ENCODE data around the gene GNG4.
A peak's percentile ranks its signal among the peaks of the same experiment; 100 is the strongest.
"Not testable (repeated sequence)": the region's sequence is repeated elsewhere in the genome, so short reads cannot be mapped to it uniquely, and the experiment has no call there.

Gene GNG4

DNA sequence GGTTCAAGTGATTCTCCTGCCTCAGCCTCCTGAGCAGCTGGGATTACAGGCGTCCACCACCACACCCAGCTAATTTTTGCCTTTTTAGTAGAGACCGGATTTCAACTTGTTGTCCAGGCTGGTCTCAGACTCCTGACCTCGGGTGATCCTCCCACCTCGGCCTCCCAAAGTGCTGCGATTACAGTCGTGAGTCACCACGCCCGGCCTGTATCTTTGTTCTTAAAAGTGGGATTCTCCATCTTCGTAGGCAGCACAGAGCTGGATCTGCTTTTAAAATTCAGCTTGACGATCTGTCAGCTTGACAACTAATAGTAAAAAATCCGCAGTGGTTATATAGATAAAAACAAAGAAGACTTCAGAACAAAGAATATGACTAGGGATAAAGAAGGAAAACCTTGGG, 2.8 kb upstream of the GNG4 start:
- TF ChIP-seq, protein P1, sequence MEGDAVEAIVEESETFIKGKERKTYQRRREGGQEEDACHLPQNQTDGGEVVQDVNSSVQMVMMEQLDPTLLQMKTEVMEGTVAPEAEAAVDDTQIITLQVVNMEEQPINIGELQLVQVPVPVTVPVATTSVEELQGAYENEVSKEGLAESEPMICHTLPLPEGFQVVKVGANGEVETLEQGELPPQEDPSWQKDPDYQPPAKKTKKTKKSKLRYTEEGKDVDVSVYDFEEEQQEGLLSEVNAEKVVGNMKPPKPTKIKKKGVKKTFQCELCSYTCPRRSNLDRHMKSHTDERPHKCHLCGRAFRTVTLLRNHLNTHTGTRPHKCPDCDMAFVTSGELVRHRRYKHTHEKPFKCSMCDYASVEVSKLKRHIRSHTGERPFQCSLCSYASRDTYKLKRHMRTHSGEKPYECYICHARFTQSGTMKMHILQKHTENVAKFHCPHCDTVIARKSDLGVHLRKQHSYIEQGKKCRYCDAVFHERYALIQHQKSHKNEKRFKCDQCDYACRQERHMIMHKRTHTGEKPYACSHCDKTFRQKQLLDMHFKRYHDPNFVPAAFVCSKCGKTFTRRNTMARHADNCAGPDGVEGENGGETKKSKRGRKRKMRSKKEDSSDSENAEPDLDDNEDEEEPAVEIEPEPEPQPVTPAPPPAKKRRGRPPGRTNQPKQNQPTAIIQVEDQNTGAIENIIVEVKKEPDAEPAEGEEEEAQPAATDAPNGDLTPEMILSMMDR (IDR thresholded peaks at IDR 0.05; ENCODE audit: low read depth, low read length): no peak
- H3K4me3 ChIP-seq (replicated peaks in 1 of 2; ENCODE audit: low read depth in 2 of 2, low read length in 2 of 2): no peak overlapping the region
- no peak for DNase-seq (ENCODE audit: low read depth in 2 of 2)

DNA sequence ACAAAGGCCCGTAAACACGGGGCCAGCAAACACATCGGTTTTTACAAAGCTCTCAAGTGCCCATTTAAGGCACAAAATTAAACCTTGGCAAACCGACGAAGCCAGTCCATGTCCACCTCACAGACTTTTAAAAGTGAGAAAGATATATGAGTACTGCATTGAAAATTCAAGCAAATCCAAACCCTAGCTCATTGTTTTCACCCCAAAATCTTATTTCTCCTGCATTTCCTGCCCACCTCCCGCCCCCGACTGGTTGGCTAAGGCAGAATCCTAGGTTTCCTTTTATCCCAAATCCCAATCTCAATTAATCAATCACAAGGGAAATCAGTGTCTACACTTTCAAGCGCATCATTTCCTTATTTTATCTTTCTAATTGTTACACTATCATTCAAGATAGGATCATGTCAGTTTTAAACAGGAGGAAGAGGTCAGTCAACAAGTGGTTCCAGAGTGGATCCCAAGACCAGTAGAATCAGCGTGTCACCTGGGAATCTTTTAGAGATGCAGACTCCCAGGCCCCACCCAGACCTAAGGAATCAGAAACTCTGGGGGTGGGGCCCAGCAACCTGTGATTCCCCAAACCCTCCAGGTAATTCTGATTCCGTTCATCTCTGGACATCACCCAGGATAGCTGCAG, 1.7 kb upstream of the GNG4 start:
- TF ChIP-seq, protein P1 (IDR thresholded peaks at IDR 0.05; ENCODE audit: low read depth, low read length): no peak
- no peak for DNase-seq (ENCODE audit: low read depth in 2 of 2)
- no peak overlapping the region for H3K4me3 ChIP-seq (replicated peaks in 1 of 2; ENCODE audit: low read depth in 2 of 2, low read length in 2 of 2)

DNA sequence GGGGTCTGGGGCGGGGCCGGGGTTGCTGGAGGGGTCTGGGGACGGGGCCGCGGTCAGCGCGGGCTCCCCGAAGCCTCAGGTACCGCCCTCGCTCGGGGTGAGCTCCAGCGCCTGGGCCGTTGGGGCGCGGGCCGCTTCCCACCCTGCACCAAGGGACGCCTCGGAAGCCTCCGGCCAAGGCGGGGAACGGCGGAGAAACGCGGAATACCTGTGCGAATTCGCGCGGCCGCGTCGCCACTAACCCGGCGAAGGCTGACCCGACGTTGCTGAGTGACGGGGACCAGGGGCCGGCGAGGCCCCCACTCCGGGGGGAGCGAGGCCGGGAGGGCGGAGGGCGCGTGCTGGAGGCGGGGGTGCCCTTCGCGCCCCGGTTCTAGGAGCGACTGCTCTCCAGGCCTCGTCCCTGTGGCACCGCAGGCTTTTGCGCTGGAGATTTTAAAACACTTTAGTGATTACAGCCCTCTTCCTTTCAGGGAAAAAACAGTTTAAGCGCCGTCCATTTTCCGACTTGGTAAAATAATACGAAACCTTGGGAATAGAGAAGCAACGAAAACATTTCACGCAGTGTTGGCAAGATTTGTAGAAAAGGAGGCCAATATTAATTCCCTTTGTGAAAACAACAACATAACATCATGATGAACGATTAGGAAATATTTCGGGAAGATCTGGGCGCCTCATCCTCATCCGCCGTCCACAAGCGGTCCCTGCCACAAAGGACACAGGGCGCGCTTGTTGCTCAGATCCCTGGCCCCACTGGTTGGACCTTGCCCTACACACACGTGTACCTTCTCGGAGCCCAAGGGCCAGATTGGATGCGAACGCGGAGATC, 971 bp upstream of the GNG4 start:
- TF ChIP-seq, protein P1 (IDR thresholded peaks at IDR 0.05; ENCODE audit: low read depth, low read length): no peak
- no peak for DNase-seq (ENCODE audit: low read depth in 2 of 2)
- peak overlapping the region; percentile 33 to 43 for H3K4me3 ChIP-seq (replicated peaks in 1 of 2; ENCODE audit: low read depth in 2 of 2, low read length in 2 of 2)

DNA sequence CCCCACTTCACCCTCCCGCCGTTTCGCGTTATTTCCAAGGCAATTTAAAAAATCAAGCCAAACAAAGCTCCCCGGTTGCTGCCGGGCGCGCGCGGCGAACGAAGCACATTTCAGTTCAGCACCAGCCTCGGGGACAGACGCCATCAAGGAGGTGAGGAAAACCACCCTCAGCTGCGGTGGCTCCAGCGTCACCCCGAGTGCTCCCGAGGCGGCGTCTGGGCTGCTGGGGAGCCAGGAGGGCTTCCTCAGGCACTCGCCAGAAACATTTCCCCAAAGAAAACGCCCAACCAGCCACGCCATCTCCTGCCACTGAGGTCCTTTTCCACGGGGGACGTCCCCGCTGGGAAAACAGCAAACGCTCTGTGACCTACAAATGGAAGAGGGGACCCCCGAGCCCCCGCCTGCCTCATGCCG, 623 bp downstream of the GNG4 start:
- H3K4me3 ChIP-seq (replicated peaks in 1 of 2; ENCODE audit: low read depth in 2 of 2, low read length in 2 of 2): peak overlapping the region in 1 of 2 donors; percentile 33
- TF ChIP-seq, protein P1 (IDR thresholded peaks at IDR 0.05; ENCODE audit: low read depth, low read length): no peak
- peak; percentile 60 for DNase-seq (ENCODE audit: low read depth in 2 of 2)

DNA sequence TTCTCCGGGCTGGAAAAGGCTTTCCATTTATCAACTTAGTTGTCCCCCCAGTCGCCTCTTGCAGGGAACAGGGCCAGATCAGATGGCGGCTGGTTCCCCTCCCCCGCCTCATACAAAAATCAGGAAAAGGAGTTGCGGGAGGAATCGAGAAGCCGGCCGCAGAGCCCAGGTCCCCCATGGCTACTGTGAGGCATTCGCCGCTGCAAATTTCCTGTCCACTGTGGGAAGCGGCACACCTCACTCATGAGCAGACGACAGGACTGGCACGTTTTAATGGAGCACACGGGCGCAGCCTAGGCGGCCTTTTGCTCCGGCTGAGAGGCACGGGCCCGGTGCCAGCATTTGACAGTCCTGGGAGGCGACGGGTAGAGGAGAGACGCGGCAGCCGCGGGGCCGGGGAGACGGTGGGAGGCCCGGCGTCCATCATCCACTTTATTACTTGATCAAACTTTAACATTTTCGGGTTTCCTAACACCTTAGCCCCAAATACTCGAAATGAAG, 1.1 kb downstream of the GNG4 start:
- TF ChIP-seq, protein P1 (IDR thresholded peaks at IDR 0.05; ENCODE audit: low read depth, low read length): no peak
- no peak for DNase-seq (ENCODE audit: low read depth in 2 of 2)
- H3K4me3 ChIP-seq (replicated peaks in 1 of 2; ENCODE audit: low read depth in 2 of 2, low read length in 2 of 2): peak overlapping the region; percentile 3 to 33

DNA sequence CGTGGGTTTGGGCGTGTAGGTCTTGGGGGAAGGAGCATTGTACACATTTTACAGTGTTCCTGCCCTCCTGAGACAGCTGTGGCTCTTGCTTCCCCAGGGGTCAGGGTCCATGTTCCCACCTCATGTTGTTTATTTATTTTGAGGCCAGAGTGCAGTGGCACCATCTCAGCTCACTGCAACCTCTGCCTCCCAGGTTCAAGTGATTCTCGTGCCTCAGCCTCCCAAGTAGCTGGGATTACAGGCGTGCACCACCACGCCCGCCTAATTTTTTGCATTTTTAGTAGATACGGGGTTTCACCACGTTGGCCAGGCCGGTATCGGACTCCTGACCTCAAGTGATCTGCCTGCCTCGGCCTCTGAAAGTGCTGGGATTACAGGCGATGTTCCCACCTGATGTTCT, 2.0 kb downstream of the GNG4 start:
- H3K4me3 ChIP-seq (replicated peaks in 1 of 2; ENCODE audit: low read depth in 2 of 2, low read length in 2 of 2): not testable (repeated sequence)

DNA sequence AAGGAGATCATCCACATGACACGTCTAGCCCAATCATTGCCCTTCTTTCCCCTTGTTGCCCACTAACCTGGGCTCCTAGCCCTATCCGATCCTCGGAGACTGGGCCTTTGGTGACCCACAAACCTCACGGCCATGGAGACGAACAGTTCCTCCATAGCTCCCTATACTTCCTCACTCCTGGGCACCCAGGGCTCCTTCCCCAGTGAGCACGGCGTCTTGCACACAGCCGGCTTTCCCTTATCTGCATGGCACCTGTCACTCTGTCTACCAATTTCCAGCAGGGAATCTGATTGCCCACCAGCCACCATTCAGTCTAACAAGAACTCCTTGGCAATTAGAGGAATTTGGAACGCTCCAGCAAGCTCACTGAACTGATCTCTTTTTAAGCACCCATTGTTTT, 3.1 kb downstream of the GNG4 start:
- TF ChIP-seq, protein P1 (IDR thresholded peaks at IDR 0.05; ENCODE audit: low read depth, low read length): no peak
- no peak overlapping the region for H3K4me3 ChIP-seq (replicated peaks in 1 of 2; ENCODE audit: low read depth in 2 of 2, low read length in 2 of 2)
- no peak for DNase-seq (ENCODE audit: low read depth in 2 of 2)

More for the DNA sequence above, 2.0 kb downstream of the GNG4 start:
- not testable (repeated sequence) for DNase-seq (ENCODE audit: low read depth in 2 of 2)
